B cell (primary cell): ENCODE results near the gene MRPL55. TPM values are rescaled to one million over a fixed set of nuclear protein-coding genes. Genes with fewer than 3 reads are reported as not detected.

Experiments used
- ATAC-seq: fragments of 200-7000 bp; cut with Tn5 transposase; one replicate; pipeline ENCODE4 v1.10.0; 2021; ENCODE audit warnings: low read depth, mild to moderate bottlenecking, moderate number of reproducible peaks, moderate library complexity
- CTCF ChIA-PET: fragments of 350-600 bp; sonication (Branson Sonifier 250); formaldehyde crosslinking; loops from one replicate; lab custom pipeline; 2021; ENCODE audit warnings: antibody characterized with exemption, inconsistent platforms; lab: Charles Lee
- POLR2A ChIA-PET: fragments of 350-600 bp; sonication (Branson Sonifier 250); formaldehyde crosslinking; loops from one replicate; lab custom pipeline; 2021; ENCODE audit warnings: antibody characterized with exemption; lab: Charles Lee
- DNase-seq: peaks from one replicate; pipeline ENCODE4 v3.0.0; 2013
- H2AFZ ChIP-seq: 2 replicates; pipeline ENCODE4 v1.6.1; 2012; ENCODE audit warnings: mild to moderate bottlenecking, low read depth, low read length; ENCODE audit not compliant: insufficient read depth, poor library complexity, severe bottlenecking
- H3K27ac ChIP-seq, 2 donors: 1 replicate in 1 of 2; 2 replicates in 1 of 2; pipeline ENCODE4 v1.5.1; 2012 to 2013; ENCODE audit warnings: low read length in 2 of 2, mild to moderate bottlenecking in 2 of 2, moderate library complexity in 1 of 2
- H3K27me3 ChIP-seq, 4 experiments: fragments of 200-600 bp in 1 of 4; sonication (generic) in 1 of 4; replicated peaks in 1 of 4; 1 replicate in 2 of 4; 2 replicates in 2 of 4; pipeline versions ENCODE4 v1.6.1 to v1.7.0; 2013 to 2016; ENCODE audit warnings: low read length in 3 of 4, mild to moderate bottlenecking in 2 of 4, mixed read lengths in 1 of 4, moderate library complexity in 1 of 4; ENCODE audit not compliant: insufficient read depth in 4 of 4, control insufficient read depth in 3 of 4; ENCODE audit errors: control extremely low read depth in 1 of 4
- H3K36me3 ChIP-seq, 2 experiments: replicated peaks in 1 of 2; 1 replicate in 1 of 2; 2 replicates in 1 of 2; pipeline versions ENCODE4 v1.6.1 to v1.7.1; 2013; ENCODE audit warnings: low read length in 1 of 2; ENCODE audit not compliant: insufficient read depth in 2 of 2, control insufficient read depth in 1 of 2; ENCODE audit errors: control extremely low read depth in 1 of 2, extremely low read depth in 1 of 2
- H3K4me1 ChIP-seq, 2 donors: fragments of 200-600 bp in 1 of 2; sonication (generic) in 1 of 2; 1 replicate in 1 of 2; 2 replicates in 1 of 2; pipeline versions ENCODE4 v1.5.1 to v1.6.1; 2013 to 2017; ENCODE audit warnings: low read length in 2 of 2; ENCODE audit not compliant: control insufficient read depth in 2 of 2, insufficient read depth in 2 of 2
- H3K4me2 ChIP-seq: replicated peaks from 2 replicates; pipeline ENCODE3; 2012; ENCODE audit warnings: mild to moderate bottlenecking, low read depth, low read length; ENCODE audit not compliant: poor library complexity, severe bottlenecking
- H3K4me3 ChIP-seq, 5 experiments: fragments of 200-600 bp in 1 of 5; sonication (generic) in 1 of 5; 1 replicate in 3 of 5; 2 replicates in 2 of 5; pipeline versions ENCODE4 v1.5.1 to v1.7.0; 2011 to 2016; ENCODE audit warnings: low read length in 4 of 5, mild to moderate bottlenecking in 4 of 5, low read depth in 2 of 5, control low read depth in 1 of 5, moderate library complexity in 1 of 5; ENCODE audit not compliant: insufficient read depth in 1 of 5; ENCODE audit errors: control extremely low read depth in 1 of 5, extremely low read depth in 1 of 5
- H3K79me2 ChIP-seq: fragments of 200-600 bp; sonication (generic); one replicate; pipeline ENCODE4 v1.6.0; 2016; ENCODE audit warnings: low read length; ENCODE audit not compliant: control insufficient read depth, insufficient read depth
- H3K9ac ChIP-seq: fragments of 200-600 bp; sonication (generic); 2 replicates; pipeline ENCODE4 v1.6.1; 2017; ENCODE audit warnings: mild to moderate bottlenecking, low read length, moderate library complexity
- H3K9me3 ChIP-seq, 3 donors: one replicate each; pipeline versions ENCODE4 v1.6.1 to v1.7.1; 2013; ENCODE audit warnings: low read length in 2 of 3; ENCODE audit not compliant: control insufficient read depth in 2 of 3, insufficient read depth in 1 of 3; ENCODE audit errors: control extremely low read depth in 1 of 3
- H4K20me1 ChIP-seq: 2 replicates; pipeline ENCODE4 v1.6.0; 2012; ENCODE audit warnings: mild to moderate bottlenecking, low read length; ENCODE audit not compliant: insufficient read depth, control insufficient read depth, poor library complexity, severe bottlenecking
- H3K27ac Mint-ChIP-seq: one replicate; pipeline ENCODE4 v1.8.0; 2021; ENCODE audit warnings: mixed read lengths
- H3K27me3 Mint-ChIP-seq: one replicate; pipeline ENCODE4 v1.8.0; 2021; ENCODE audit warnings: mixed read lengths
- H3K4me1 Mint-ChIP-seq: one replicate; pipeline ENCODE4 v1.8.0; 2021; ENCODE audit warnings: mixed read lengths
- H3K4me3 Mint-ChIP-seq: one replicate; pipeline ENCODE4 v1.8.0; 2021; ENCODE audit warnings: mixed read lengths
- H3K9me3 Mint-ChIP-seq: one replicate; pipeline ENCODE4 v1.8.0; 2022; ENCODE audit warnings: mixed read lengths; ENCODE audit not compliant: insufficient read depth
- CTCF ChIP-seq: fragments of 200-600 bp; IDR thresholded peaks from one replicate; pipeline ENCODE4 v1.8.0; 2022; ENCODE audit warnings: antibody characterized with exemption, mild to moderate bottlenecking
- EZH2 ChIP-seq: IDR thresholded peaks from 2 replicates; pipeline ENCODE4 v1.6.1; 2012; ENCODE audit warnings: borderline replicate concordance, low read depth, mild to moderate bottlenecking, moderate library complexity, low read length; ENCODE audit not compliant: insufficient read depth, poor library complexity, severe bottlenecking
- WGBS: methylation state at CpG from one replicate; pipeline ENCODE4 v1.1.5; 2013; ENCODE audit warnings: missing lambda C conversion rate; ENCODE audit not compliant: insufficient coverage; 5-methylcytosine and 5-hydroxymethylcytosine counted together
- intact Hi-C: fragments of 100-400 bp; cut with micrococcal nuclease; formaldehyde crosslinking; loops from one replicate; pipeline ENCODE4 v1.10.0; 2022
- polyA plus RNA-seq: library from polyadenylated mRNA; depleted of rRNA; stranded (reverse); fragments of >200 nt; gene quantifications from 2 replicates; pipeline ENCODE4 v1.2.3, GENCODE V29; 2012
- total RNA-seq, 2 donors: library from RNA; stranded (reverse); fragments of 120-200 nt in 1 of 2; gene quantifications; 1 replicate in 1 of 2; 2 replicates in 1 of 2; pipeline versions ENCODE4 v1.2.3 to v1.2.4, GENCODE V29; 2013 to 2022

Gene MRPL55
- total and polyA plus RNA-seq, 2 donors (not counting 1 experiment from before 2014, with no cell fraction given): 38.9 to 297 TPM

- Histone ChIP-seq H3K36me3 (peaks cover 0 to 16% of the 10 kb centered on the region in 2 experiments), H3K27me3 (no peaks in the 10 kb centered on the region), H4K20me1 (peaks cover 55% of the 10 kb centered on the region), H3K79me2 (peaks cover 56% of the 10 kb centered on the region), H3K4me1 (peaks cover 55 to 74% of the 10 kb centered on the region in 2 donors), H3K9ac (peak overlapping the region; percentile 92), H2AFZ (peak overlapping the region; percentile 73), H3K9me3 (peaks cover 0 to 11% (median 0%) of the 10 kb centered on the region in 3 donors), H3K27ac (peak overlapping the region; percentile 93 to 94), H3K4me3 (peak overlapping the region; percentile 61 to 87 (median 82)), H3K4me2 (peak overlapping the region; percentile 98)
- ChIA-PET CTCF (interaction anchor here (0.7 to 1.8 kb wide), 4 partner anchors 25 to 360 kb away, joined by 3 to 8 read pairs (median 6); partner anchors contain the start of gene IBA57), POLR2A (interaction anchor here (0.7 to 1.4 kb wide), 4 partner anchors 21 to 73 kb away, joined by 3 to 22 read pairs (median 4); partner anchors contain the start of genes ARF1 and IBA57)
- Mint-ChIP-seq H3K27ac (peak overlapping the region; percentile 100), H3K27me3 (no peaks in the 10 kb centered on the region), H3K4me3 (peak overlapping the region; percentile 96), H3K4me1 (peaks cover 68% of the 10 kb centered on the region), H3K9me3 (no peaks in the 10 kb centered on the region)
- 9% methylated on average over 25 of the region's 25 CpGs for WGBS
- TF ChIP-seq CTCF: no peak
- no peak for TF ChIP-seq EZH2
- DNase-seq: no peak
- intact Hi-C loops: loop anchor here (1.0 kb wide), 5 partner anchors 9 to 58 kb away; partner anchors contain the start of genes ARF1, C1orf35, IBA57 and MRPL55
- ATAC-seq: no peak
Measured at GRCh38 chr1:228140724-228141225, 31.7 kb upstream of the MRPL55 start.
